ENCODE results near the gene CITED1.
A peak's percentile ranks its signal among the peaks of the same experiment; 100 is the strongest.

Gene CITED1

DNA sequence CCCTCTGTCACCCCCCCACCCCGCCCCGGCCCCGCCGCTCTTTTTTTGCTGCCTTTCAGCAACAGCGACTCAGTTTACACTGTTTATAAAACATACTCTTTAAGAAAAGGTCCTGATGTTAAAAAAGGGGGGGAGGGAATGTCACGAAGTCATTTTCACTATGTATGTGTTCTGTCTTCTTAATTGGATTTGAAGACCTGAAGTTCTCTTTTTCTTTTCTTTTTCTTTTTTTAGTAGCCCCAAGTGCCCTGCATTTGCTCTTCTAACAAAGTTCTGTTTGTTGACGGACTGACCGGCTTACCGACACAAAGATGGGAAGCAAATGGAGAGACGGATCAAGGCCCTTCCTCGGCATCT lies 2.5 kb upstream of the CITED1 start:
- DNase-seq = no peak

DNA sequence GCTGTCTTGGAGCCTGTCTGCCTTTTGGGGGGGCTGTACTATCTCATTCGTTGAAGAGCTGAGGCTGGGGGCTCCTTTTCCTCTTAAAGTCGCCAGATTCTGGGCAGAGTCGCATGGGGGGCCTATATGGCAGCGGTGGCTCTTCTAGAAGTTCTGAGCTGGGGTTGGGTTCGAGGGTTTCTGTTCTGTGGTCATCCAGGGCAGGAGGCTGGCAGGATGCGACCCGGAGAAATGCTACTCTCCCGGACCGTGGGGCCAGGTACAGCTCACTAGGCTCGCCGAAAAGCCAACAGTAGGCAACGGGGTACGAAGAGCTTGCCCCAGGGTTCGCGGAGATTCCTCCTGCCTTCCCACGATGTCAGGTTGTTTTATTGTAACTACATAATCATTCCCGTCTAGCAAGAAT lies 1.9 kb upstream of the CITED1 start:
- no peak for DNase-seq

- DNase-seq = peak; percentile 76
Measured at GRCh38 chrX:72306851-72307645, 1.3 kb upstream of the CITED1 start.

DNA sequence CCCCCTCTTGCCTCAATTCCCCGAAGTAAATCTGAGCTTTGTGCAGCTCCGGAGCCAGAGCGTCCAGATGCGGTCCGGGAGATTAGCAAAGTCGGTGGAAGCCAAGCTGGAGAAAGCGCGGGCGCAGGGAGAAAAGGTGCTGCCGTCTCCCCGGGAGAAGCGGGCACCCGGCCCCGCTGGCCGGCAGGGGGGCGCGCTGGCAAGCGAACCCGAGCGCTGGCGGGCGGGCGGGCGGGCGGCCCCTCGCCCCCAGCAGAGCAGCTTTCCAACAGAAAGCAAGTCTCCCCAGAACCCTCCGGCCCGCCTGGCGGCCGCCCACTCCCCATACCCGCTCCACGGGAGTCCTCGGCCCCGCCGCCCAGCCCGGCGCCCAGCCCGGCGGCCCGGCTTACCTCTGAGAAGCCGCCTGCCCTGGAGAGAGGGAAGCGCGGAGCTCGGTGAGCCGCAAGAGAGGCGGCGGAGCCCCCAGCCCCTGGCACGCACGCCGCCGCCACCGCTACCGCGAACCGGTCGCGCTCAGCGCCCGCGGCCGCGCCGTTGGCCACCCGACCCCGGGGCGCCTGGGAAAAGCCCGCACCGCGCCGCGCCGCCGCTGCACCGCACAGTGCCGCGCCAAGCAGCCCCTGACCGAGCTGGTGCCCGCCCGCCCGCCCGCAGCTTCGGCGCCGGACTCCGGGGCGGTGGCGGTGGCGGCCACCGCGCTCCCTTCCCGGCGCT lies 529 bp upstream of the CITED1 start:
- DNase-seq = peak; percentile 43

DNA sequence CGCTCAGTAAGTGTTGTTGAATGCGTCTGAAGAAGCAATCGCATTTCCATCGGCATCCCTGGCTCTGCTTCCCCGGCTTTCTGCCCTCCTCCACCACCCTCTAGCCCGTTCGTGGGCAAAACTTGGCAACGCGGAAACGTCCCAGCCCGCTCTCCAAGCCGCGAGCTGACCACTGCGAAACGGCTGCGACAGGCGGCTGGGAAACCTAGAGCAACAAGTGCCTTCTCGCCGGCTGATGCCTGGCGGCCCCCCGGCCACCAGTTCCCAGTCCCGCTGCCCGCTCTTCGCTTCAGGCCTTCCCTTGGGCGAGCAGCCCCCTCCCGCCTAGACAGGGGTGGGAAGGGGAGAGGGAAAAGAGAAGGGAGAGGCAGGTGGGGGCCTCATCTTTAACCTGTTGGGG lies 837 bp downstream of the CITED1 start:
- peak; percentile 13 for DNase-seq

DNA sequence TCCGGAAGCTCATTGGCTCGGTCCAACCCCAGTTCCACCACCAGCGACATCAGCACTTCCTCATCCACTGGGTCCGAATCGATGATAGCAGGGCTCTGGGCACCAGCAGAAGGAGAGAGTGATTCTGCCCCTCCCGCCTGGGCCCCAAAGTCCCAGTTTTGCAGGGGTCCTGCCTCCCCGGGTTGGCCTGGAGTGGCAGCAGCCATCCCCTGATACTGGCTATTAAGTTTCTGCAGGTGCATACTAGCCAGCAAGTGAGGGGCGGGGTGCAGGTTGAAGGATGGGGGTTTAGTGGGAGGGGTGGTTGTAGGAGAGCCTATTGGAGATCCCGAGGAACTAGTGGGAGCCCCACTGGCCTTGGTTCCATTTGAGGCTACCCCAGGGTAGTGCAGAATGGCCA lies 3.9 kb downstream of the CITED1 start:
- no peak for DNase-seq

GRCh38 chrX:72299891-72300630 lies 5.7 kb downstream of the CITED1 start:
- no peak for DNase-seq

DNA sequence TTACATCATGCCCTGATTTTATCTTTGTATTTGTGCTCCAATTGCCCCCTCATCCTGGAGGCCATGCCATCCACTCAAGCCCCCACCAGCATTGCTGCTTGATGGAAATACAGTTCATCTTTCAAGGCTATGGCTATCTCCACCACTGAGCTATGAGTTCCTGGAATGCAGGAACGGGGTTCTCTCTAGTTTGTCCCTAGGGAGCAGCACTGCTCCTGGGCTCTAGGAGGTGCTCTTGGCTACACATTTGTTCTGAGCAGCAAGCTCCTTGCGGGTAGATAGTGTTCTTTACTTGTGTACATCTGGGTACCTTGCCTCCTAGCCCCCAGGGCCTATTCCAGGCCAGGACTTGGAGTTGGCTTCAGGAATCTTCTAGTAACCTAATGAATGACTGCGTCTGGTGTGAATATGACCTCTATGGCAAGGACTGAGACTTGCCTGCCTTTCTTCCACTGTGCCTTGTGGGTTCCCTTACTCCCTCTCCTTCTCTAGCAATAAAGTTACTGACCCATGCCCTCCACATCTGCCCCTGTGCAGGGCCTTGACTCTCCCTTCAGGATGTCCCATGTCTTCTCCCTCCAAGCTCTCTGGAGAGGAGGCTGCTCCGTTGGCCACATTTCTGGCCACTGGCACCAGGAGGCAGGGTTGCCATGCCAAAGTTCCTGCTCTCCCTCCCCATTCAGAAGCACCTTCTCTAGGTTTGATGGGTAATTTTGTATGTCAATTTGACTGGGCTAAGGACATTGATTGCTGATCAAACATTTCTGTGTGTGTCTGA lies 7.6 kb downstream of the CITED1 start:
- DNase-seq = peak; percentile 74

GRCh38 chrX:72296991-72297390 lies 8.7 kb downstream of the CITED1 start:
- DNase-seq = no peak

DNA sequence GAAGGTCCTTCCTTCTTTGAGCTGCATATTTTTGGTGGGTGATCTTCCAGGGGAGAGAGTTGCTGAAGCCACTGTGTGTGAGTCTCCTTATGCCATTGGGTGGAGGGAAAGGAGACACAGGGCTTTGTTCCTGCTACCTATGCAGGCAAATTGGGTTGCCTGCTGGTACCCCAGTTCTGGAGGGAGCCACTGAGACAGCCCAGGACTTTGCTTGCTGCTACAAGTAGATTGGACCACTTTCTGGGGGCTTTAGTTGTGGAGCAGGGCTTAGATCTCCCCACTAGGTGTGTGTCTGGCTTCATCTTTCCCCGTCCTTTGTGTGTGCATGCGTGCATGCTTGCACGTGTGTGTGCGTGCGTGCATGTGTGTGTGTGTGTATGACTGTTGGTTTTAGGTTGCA lies 10.0 kb downstream of the CITED1 start:
- no peak for DNase-seq

- no peak for DNase-seq
Measured at GRCh38 chrX:72294497-72294896, 11.2 kb downstream of the CITED1 start.

DNA sequence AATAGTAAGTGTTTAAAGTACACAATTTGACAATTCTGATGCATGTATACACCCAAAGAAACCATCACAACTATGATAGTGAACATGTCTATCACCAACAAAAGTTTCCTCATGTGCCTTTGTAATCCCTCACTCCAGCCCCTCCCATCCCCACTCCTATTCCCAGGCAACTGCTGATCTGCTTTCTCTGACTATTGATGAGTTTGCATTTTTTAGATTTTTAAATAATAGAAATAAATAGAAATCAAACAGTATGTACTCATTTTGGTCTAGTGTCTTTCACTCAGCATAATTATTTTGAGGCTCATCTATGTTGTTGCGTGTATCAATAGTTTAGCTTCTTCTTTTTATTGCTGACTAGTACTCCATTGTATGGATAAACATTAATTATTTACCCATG lies 23.4 kb downstream of the CITED1 start:
- no peak for DNase-seq

GRCh38 chrX:72280321-72280845 lies 25.3 kb downstream of the CITED1 start:
- DNase-seq = peak; percentile 26

DNA sequence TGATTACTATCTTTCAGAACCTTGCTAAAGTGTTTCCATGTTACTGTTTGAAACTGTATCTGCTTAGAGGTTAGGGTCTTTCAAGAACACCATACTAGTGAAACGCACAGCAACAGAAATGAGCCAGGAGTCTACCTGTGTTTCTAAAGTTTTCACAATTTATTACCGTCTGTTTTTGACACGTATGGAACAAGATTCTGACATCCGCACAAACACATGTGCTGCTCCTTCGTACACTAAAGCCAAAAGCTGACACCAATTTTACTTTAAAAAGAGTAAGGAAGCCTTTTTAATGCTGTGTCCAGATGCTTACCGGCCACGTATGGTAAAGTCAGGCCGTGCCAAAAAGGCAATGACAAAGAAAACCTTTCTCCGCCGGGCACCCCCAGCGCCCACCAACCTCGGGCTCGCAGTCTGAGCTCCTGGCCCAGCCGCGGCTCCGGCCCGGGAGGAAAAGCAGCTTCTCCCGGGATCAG lies 29.2 kb downstream of the CITED1 start:
- no peak for DNase-seq

- no peak for DNase-seq
Measured at GRCh38 chrX:72274526-72274925, 31.2 kb downstream of the CITED1 start.

DNA sequence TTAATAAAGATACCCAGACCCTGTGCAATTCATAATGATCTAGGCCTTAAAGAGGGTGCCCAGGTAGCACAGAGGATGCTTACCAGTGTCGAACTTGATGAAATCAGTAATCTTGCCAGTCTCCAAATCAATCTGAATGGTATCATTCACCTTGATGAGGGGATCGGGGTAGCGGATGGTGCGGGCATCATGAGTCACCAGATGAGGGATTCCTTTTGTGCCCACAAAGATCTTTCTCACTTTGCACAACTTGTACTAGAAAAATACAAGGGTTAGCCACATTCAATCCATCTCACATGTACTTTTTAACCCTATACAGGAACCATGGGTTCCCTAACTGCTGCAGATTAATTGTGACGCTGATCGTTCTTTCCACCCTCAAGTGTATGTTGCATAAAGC lies 32.0 kb downstream of the CITED1 start:
- no peak for DNase-seq

GRCh38 chrX:72272868-72273267 lies 32.8 kb downstream of the CITED1 start:
- no peak for DNase-seq

- DNase-seq = no peak
Measured at GRCh38 chrX:72271812-72272211, 33.9 kb downstream of the CITED1 start.

- no peak for DNase-seq
Measured at GRCh38 chrX:72271091-72271788, 34.5 kb downstream of the CITED1 start.

DNA sequence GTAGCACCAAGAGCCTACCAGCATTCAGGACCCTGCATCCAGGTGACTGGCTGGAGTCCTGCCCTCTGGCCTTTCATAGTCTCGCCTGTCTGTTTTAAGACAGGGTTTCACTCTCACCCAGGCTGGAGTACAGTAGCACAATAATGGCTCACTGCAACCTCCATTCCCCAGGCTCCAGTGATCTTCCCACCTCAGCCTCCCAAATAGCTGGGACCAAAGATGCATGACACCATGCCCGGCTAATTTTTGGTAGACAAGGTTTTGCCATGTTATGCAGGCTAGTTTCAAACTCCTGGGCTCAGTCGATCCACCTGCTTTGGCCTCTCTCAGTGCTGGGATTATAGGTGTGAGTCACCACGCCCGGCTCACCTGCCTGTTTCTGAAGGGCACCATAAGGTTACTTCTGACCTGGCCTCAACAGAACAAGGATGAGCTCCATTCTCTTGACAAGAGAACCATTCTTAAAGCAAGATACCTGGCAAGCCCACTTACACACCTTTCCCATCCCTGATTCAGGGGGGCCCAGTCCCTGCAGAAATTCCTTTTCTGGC lies 35.3 kb downstream of the CITED1 start:
- DNase-seq = no peak

DNA sequence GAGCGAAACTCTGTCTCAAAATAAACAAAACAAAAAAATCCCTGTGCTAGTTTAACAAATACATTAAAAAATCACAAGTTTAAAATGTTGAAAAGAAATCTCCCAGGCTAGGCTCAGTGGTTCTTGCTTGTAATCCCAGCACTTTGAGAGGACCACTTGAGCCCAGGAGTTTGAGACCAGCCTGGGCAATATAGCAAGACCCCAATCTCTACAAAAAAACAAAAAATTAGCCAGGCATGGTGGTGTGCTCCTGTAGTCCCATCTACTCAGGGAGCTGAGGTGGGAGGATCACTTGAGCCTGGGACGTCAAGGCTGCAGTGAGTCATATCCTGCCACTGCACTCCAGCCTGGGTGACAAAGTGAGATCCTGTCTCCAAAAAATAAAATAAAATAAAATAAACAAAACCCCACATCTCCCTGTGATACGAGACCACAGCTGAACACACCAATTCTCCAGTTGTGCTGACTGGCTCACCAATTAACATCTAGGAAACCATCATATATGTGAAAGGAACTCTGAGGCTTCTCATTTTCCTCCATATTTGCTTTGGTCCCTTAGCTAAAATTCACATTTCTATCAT lies 36.0 kb downstream of the CITED1 start:
- no peak for DNase-seq
